Measurements from ENCODE around the gene NUP210.

- no peak for TF ChIP-seq EZH2 (IDR thresholded peaks at IDR 0.05)
- no peak for TF ChIP-seq FOXP2 (optimal IDR thresholded peaks at IDR 0.05; ENCODE audit: control extremely low read depth, extremely low read length, insufficient read depth)
Measured at GRCh38 chr3:13314877-13315276, 105.2 kb downstream of the NUP210 start.

All from SK-N-MC (cell line).